GM19372 (cell line): Measurements from ENCODE around the gene PCED1B.
A peak's percentile ranks its signal among the peaks of the same experiment; 100 is the strongest.
"Not testable (repeated sequence)": the region's sequence is repeated elsewhere in the genome, so short reads cannot be mapped to it uniquely, and the experiment has no call there.

ENCODE experiments used
- ATAC-seq: cut with Tn5 transposase; IDR thresholded peaks from one replicate; pipeline ENCODE4 v1.9.1; 2021; ENCODE audit warnings: mild to moderate bottlenecking, low read depth, moderate library complexity; ENCODE audit not compliant: unreplicated experiment

PCED1B gene

GRCh38 chr12:47268501-47269454 is 189.4 kb downstream of the PCED1B start:
- ATAC-seq, result peak; percentile 90

GRCh38 chr12:47269916-47270315 is 190.5 kb downstream of the PCED1B start:
- ATAC-seq, result no peak

DNA sequence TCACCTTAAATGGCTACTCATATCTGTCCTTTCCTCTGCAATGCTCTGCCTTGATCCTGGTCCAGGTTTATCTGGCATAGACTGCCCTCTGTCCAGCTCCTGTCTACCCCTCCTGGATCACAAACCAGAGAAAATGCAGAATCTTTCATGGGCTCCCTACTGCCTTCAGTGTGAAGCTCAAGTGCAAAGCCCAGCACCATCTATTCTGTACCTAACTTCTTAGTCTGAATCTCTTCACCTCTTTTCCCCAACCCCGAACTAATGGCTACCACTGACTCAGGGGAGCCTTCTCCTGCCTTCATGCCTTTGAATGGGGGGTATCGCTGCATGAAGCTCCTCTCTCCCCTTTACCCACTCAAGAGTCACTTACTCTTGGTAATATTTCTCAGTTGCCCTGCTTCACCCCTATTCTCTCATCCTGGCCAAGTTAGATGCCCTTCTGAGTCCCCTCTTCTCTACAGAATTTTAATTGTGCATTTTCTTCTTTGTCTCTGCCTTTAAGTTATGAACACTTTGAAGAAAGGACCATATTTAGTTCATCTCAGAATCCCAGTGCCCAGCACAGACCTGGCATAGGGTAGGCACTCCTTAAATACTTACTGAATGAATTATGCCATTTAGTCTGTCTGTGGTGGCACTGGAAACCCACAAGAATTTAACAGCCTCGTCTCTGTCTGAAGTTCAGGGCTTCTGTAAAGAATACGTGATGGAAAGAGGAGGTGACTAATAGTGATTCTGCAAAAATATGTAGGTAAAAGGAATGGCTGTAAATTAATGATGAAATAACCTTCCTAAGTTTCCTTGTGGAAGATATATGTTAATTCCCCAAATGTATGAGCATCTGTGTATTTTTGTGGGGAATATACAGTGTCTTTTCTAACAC is 191.6 kb downstream of the PCED1B start:
- ATAC-seq, result no peak

DNA sequence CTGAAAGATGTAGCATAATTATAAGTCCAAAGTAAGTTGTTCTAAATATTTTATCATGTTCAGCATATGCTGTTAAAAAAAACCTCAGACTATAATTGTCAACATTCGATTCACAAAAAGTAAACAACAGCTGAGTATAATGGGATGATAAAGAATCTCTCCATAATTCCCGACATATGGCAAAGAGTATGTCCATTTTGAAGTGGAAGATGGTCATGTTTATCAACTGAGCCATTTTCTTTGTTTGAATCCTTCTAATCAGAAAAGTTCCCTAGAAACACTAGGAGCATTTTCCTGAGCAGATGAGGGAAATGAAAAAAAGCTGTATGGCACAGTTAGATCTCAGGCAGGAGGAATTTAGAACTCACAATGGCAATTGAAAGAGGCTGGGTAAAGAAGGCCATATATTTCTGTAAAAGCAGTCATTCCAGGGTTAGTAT is 192.4 kb downstream of the PCED1B start:
- no peak for ATAC-seq

GRCh38 chr12:47272412-47273190 is 193.2 kb downstream of the PCED1B start:
- ATAC-seq, result no peak

DNA sequence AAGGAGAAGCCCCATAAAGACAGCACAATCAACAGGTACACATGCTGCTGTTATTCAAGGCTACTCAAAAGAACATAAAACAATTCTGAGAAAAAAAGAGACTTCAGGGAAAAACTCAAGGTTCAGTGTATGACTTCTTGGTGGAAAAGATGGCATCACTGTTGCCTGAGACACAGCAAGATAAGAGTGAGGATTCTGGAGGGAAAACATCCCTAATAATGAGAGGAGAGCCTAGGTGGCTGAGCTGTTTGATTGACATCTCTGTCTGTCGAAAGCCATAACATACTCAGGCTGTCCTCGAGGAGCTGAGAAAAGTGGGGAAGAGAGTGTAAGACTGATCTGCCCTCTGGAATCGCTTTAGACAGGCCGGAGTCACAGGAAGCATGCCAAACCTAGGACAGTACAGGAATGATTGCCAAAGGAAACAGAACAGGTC is 193.8 kb downstream of the PCED1B start:
- ATAC-seq, result no peak

DNA sequence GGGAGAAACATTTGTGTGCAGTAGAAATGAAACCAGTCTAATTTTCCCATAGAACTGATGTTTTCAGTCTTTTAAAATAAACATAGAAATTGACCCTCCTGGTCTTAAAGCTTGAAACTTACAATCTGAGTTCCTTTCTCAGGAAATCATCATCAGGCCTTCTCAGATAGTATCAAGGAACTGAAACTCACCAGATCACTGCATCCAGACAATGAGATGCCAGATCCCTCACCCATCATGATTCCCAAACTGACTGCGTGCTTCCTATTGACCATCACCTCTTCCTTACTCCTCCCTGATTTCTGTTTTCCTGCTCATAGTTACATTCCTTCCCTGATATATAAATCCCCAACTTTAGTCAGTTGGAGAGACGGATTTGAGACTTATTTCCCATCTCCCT is 195.3 kb downstream of the PCED1B start:
- ATAC-seq, result no peak

GRCh38 chr12:47276253-47276620 is 196.8 kb downstream of the PCED1B start:
- no peak for ATAC-seq

DNA sequence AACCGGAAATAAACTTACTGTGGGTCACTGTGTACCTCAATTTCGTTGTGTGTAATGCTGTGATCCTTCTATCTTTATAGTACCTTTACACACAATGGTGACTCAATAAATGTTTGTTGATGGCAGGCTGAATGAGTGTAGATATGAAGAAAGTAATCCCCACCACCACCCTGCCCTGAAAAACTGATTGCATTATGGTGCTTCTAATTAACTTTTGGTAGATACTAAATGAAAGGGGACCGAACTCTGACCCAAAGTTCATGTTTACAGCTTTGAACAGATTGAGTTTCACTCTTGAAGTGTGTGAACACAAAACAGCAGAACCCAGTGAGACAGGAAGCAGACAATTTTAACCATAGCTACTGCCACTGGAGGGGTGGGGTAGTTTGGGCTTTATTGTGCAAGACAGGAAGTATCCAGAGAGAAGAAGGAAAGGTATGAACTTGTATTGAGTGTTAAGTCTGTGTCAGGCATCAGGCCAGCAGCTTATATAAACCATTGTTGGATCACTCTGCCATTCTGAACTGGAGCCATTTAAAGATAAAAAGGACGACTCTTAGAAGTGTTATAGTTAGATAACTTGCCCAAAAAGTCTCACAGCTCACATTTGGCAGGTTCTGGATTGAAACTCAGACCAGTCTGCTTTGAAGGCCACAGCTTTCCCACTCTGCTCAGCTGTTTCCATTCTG is 197.3 kb downstream of the PCED1B start:
- ATAC-seq, result peak; percentile 94

DNA sequence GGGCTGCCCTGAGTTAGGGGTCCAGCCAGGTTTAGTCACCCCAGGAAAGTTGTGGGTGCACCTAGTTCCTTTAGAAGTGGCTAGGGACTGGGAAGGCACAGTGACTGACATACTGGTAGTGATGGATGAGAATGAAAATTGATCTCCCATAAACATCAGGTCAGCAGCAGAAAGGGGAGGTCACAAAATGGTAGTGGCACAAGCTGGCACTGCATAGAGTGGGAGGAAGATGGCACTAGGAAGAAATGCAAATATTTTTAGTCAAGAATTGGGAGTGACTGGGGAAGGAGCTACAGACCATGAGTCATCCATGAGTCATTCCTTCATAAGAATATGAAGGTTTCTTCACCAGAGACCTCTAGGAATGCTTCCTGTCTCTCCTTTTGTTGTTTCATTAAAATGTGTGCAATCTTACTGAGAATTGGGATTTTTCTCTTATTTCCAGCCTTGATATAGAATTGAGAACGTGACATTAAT is 198.6 kb downstream of the PCED1B start:
- no peak for ATAC-seq

- ATAC-seq, result not testable (repeated sequence)
Measured at GRCh38 chr12:47279758-47280157, 200.3 kb downstream of the PCED1B start.

DNA sequence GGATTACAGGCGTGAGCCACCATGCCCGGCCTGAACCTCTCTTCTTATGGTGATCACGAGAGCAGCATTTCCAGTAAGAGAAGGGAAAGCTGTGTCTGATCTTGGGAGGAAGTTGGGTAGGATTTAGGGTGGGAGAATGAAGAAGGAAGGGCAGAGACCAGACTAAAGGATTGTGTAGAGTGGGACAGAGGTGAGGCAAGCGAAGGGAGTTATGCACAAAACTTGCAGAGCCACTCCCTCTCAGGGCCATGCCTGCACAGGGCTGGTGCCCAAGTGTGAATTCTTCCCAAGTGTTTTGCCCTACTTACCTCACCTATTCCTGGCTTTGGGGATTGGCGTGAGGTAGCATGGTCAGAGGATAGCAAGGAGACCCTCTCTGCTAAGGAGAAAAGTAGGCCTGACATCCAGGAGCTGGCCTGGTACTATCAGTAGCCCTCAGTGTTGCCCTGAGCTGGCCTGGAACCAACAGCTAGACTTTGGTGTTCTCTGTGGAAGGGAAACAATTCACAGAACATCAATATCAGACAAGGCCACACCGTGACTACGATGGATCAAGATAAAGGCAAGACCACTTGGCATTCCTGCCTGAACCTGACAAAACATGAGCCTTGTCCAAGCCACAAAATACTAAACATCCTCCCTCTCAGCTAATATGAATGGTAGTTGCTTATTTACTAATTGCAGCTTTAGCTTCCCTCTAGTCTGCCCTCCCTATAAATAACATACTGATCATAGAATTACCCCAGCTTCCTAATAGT is 201.3 kb downstream of the PCED1B start:
- no peak for ATAC-seq

DNA sequence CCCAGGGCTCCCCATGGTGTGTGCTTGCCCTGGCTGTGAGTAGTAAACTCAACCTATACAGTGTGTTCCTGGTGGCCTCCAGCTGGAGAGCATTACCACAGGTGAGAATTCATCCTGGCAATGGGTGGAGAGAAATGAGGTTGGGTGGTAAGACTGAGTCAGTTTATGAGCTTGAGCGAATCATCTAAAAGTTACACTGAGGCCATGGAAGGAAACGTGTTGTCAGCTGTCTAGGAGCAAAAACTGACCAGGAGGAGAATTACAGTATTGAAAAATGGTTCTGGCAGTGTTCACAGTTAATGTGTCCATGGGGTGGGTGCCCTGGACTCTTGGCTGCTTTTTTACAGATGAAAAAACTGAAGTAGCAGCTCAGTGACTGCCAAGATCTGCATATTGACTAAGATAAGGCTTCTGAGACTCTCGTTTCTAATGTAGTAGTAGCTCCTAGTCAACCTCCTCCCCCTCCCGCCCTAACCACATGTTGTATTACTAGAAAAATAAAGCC is 202.3 kb downstream of the PCED1B start:
- ATAC-seq, result no peak

DNA sequence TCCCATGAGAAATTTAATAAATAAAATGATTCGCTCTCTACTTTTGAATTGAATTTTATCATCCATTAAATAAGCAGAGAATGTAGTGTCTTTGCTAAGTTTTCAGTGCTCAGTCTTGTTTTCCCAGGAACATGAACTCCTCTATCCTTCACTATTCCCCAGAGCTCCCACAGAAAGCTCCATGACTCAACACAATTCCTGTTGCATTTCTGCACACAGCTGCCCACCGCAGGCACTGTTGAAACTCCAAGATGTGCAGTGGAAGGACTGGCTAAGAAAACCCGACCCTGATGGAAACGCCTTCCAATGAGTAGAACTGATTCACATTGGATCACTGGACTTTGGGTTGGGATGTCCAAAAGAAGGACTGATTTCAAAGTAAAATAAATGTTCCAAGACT is 202.8 kb downstream of the PCED1B start:
- ATAC-seq, result no peak
